Measurements from ENCODE around the gene FLNA. TPM values are rescaled to one million over a fixed set of nuclear protein-coding genes. Genes with fewer than 3 reads are reported as not detected.

The FLNA gene
- total RNA-seq, 1 experiment from 2014 or later: 920 TPM

- peak within 1 kb of the TSS; percentile 93 for H3K27ac ChIP-seq (ENCODE audit: low read length)
- H3K36me3 ChIP-seq (ENCODE audit: control insufficient read depth, insufficient read depth, low read length): no peaks in the 10 kb centered on the region
- peak; percentile 92 for ATAC-seq
- no peak for DNase-seq (ENCODE audit: low read depth, low spot score)
- BruUV-seq (replicated peaks): no TSS peak
- peak within 1 kb of the TSS; percentile 49 to 88 for H3K4me3 ChIP-seq (ENCODE audit: low read depth in 2 of 2, low read length in 2 of 2)
- intact Hi-C loops (cut with micrococcal nuclease; ENCODE audit: unreplicated experiment): no loop called here
- in situ Hi-C loops (cut with HindIII; ENCODE audit: low pct_unique_long_range_greater_than_20kb, low sequenced_read_pairs): no loop called here
- no peaks in the 10 kb centered on the region for H3K9me3 ChIP-seq (ENCODE audit: control insufficient read depth, insufficient read depth, low read depth, low read length)
- no peaks in the 10 kb centered on the region for H3K27me3 ChIP-seq (ENCODE audit: control insufficient read depth, insufficient read depth, low read length)
- peaks cover 27% of the 10 kb centered on the region for H3K4me1 ChIP-seq (ENCODE audit: control insufficient read depth, insufficient read depth, low read length)
- POLR2A ChIA-PET: interaction anchor here (0.6 kb wide), 1 partner anchor 355 kb away, joined by 3 read pairs; no protein-coding TSS in a partner anchor
- CTCF ChIA-PET: interaction anchor here (0.6 kb wide), 1 partner anchor 81 kb away, joined by 3 read pairs; the partner anchor contains the start of gene SLC10A3
- TF ChIP-seq, protein P1, sequence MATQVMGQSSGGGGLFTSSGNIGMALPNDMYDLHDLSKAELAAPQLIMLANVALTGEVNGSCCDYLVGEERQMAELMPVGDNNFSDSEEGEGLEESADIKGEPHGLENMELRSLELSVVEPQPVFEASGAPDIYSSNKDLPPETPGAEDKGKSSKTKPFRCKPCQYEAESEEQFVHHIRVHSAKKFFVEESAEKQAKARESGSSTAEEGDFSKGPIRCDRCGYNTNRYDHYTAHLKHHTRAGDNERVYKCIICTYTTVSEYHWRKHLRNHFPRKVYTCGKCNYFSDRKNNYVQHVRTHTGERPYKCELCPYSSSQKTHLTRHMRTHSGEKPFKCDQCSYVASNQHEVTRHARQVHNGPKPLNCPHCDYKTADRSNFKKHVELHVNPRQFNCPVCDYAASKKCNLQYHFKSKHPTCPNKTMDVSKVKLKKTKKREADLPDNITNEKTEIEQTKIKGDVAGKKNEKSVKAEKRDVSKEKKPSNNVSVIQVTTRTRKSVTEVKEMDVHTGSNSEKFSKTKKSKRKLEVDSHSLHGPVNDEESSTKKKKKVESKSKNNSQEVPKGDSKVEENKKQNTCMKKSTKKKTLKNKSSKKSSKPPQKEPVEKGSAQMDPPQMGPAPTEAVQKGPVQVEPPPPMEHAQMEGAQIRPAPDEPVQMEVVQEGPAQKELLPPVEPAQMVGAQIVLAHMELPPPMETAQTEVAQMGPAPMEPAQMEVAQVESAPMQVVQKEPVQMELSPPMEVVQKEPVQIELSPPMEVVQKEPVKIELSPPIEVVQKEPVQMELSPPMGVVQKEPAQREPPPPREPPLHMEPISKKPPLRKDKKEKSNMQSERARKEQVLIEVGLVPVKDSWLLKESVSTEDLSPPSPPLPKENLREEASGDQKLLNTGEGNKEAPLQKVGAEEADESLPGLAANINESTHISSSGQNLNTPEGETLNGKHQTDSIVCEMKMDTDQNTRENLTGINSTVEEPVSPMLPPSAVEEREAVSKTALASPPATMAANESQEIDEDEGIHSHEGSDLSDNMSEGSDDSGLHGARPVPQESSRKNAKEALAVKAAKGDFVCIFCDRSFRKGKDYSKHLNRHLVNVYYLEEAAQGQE (IDR thresholded peaks at IDR 0.05; ENCODE audit: insufficient read depth in 1 of 2, low read depth in 2 of 2, low read length in 1 of 2): no peak
- TF ChIP-seq POLR2AphosphoS5 (IDR thresholded peaks at IDR 0.05; ENCODE audit: low read depth, low read length): peak; percentile 33; the same call in 1 of the 2 replicates
Measured at GRCh38 chrX:154409222-154409871, 34.9 kb upstream of the FLNA start, which contains the start of gene DNASE1L1. Gene DNASE1L1, minus strand, starts transcription at chrX:154409254. Its CDS starts 3,686 bp downstream, at chrX:154405568.

GRCh38 chrX:154408659-154409221, 34.3 kb upstream of the FLNA start:
- Histone ChIP-seq H3K9me3 (ENCODE audit: control insufficient read depth, insufficient read depth, low read depth, low read length) (no peaks in the 10 kb centered on the region), H3K27ac (ENCODE audit: low read length) (peak overlapping the region; percentile 93), H3K36me3 (ENCODE audit: control insufficient read depth, insufficient read depth, low read length) (no peaks in the 10 kb centered on the region), H3K4me3 (ENCODE audit: low read depth in 2 of 2, low read length in 2 of 2) (peak overlapping the region; percentile 49 to 88), H3K4me1 (ENCODE audit: control insufficient read depth, insufficient read depth, low read length) (peaks cover 27% of the 10 kb centered on the region), H3K27me3 (ENCODE audit: control insufficient read depth, insufficient read depth, low read length) (no peaks in the 10 kb centered on the region)
- ATAC-seq (peak; percentile 6), DNase-seq (ENCODE audit: low read depth, low spot score) (no peak)
- ChIA-PET POLR2A (no interaction called here), CTCF (no interaction called here)
- BruUV-seq (replicated peaks): no TSS peak
- intact Hi-C loops (cut with micrococcal nuclease; ENCODE audit: unreplicated experiment): no loop called here
- TF ChIP-seq, protein P2, sequence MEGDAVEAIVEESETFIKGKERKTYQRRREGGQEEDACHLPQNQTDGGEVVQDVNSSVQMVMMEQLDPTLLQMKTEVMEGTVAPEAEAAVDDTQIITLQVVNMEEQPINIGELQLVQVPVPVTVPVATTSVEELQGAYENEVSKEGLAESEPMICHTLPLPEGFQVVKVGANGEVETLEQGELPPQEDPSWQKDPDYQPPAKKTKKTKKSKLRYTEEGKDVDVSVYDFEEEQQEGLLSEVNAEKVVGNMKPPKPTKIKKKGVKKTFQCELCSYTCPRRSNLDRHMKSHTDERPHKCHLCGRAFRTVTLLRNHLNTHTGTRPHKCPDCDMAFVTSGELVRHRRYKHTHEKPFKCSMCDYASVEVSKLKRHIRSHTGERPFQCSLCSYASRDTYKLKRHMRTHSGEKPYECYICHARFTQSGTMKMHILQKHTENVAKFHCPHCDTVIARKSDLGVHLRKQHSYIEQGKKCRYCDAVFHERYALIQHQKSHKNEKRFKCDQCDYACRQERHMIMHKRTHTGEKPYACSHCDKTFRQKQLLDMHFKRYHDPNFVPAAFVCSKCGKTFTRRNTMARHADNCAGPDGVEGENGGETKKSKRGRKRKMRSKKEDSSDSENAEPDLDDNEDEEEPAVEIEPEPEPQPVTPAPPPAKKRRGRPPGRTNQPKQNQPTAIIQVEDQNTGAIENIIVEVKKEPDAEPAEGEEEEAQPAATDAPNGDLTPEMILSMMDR (IDR thresholded peaks at IDR 0.05): no peak
- 0 out of 2 replicates have a peak, but pooled peaks have one; percentile 42 for TF ChIP-seq POLR2AphosphoS5 (IDR thresholded peaks at IDR 0.05; ENCODE audit: low read depth, low read length)
- in situ Hi-C loops (cut with HindIII; ENCODE audit: low pct_unique_long_range_greater_than_20kb, low sequenced_read_pairs): no loop called here

DNA sequence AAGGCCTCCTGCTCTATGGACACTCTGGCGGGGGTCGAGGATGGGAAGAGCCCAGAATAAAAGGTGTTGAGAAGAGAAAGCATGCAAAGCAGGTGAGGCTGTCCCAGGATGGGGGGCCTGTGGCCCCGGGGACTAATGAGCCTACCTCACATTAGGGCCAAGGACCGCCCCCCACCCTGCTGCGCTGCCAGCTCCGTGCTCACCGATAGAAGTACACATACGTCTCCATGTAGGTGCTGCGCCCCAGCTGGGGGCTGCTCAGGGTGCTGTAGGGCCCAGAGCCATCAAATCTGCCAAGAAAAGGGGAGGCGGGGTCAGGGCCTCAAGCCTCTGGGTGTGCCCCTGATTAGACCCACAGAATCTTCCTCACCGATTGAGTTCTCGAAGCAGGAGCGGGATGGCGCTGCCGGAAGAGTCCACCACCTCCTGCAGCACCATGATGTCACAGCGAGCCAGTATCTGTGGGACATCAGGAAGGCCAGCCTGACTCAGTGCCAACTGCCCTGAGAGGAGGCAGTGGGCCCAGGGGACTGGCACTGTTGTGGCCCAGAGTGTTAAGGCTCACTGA, 30.3 kb upstream of the FLNA start:
- ATAC-seq (no peak), DNase-seq (ENCODE audit: low read depth, low spot score) (no peak)
- Histone ChIP-seq H3K9me3 (ENCODE audit: control insufficient read depth, insufficient read depth, low read depth, low read length) (no peaks in the 10 kb centered on the region), H3K4me1 (ENCODE audit: control insufficient read depth, insufficient read depth, low read length) (peaks cover 39% of the 10 kb centered on the region), H3K27ac (ENCODE audit: low read length) (no peak overlapping the region), H3K27me3 (ENCODE audit: control insufficient read depth, insufficient read depth, low read length) (no peaks in the 10 kb centered on the region), H3K4me3 (ENCODE audit: low read depth in 2 of 2, low read length in 2 of 2) (no peak overlapping the region), H3K36me3 (ENCODE audit: control insufficient read depth, insufficient read depth, low read length) (peaks cover 3% of the 10 kb centered on the region; the same call in 1 of the 2 replicates)
- ChIA-PET POLR2A (no interaction called here), CTCF (no interaction called here)
- intact Hi-C loops (cut with micrococcal nuclease; ENCODE audit: unreplicated experiment): no loop called here
- TF ChIP-seq TCF7L2 (IDR thresholded peaks at IDR 0.05; ENCODE audit: low read depth, low read length): no peak
- no peak for TF ChIP-seq SIN3A (IDR thresholded peaks at IDR 0.05; ENCODE audit: borderline replicate concordance, insufficient read depth, low read depth, low read length)
- TF ChIP-seq, protein P1 (IDR thresholded peaks at IDR 0.05; ENCODE audit: insufficient read depth in 1 of 2, low read depth in 2 of 2, low read length in 1 of 2): no peak
- TF ChIP-seq, protein P2 (IDR thresholded peaks at IDR 0.05): no peak
- TF ChIP-seq POLR2AphosphoS5 (IDR thresholded peaks at IDR 0.05; ENCODE audit: low read depth, low read length): no peak
- no TSS peak for BruUV-seq (replicated peaks)
- in situ Hi-C loops (cut with HindIII; ENCODE audit: low pct_unique_long_range_greater_than_20kb, low sequenced_read_pairs): no loop called here
